DND-41 (cell line): ENCODE results near the gene GNG8.

Source experiments
- ATAC-seq: fragments of 200-7000 bp; cut with Tn5 transposase; 3 replicates; pipeline ENCODE4 v1.9.1; 2021; ENCODE audit warnings: low read depth; ENCODE audit not compliant: insufficient read depth
- DNase-seq: peaks from one replicate; pipeline ENCODE4 v3.0.0-alpha.2; 2020
- H2AFZ ChIP-seq: 2 replicates; pipeline ENCODE4 v1.6.0; 2012; ENCODE audit warnings: low read depth, low read length
- H3K27ac ChIP-seq: 2 replicates; pipeline ENCODE4 v1.5.1; 2012; ENCODE audit warnings: low read length, inconsistent platforms
- H3K27me3 ChIP-seq: fragments of 200-600 bp; sonication (generic); 2 replicates; pipeline ENCODE4 v1.6.0; 2012; ENCODE audit warnings: low read length, mild to moderate bottlenecking, inconsistent platforms; ENCODE audit not compliant: insufficient read depth, poor library complexity
- H3K36me3 ChIP-seq: 2 replicates; pipeline ENCODE4 v1.5.1; 2012; ENCODE audit warnings: low read length, inconsistent platforms; ENCODE audit not compliant: insufficient read depth
- H3K4me1 ChIP-seq: 2 replicates; pipeline ENCODE4 v1.5.1; 2012; ENCODE audit warnings: mild to moderate bottlenecking, low read length; ENCODE audit not compliant: insufficient read depth
- H3K4me2 ChIP-seq: 2 replicates; pipeline ENCODE4 v1.6.0; 2012; ENCODE audit warnings: mild to moderate bottlenecking, moderate library complexity, low read length, inconsistent platforms; ENCODE audit not compliant: insufficient read depth
- H3K4me3 ChIP-seq, 2 experiments: fragments of 200-600 bp in 1 of 2; shearing (Covaris generic) in 1 of 2; 2 replicates each; pipeline ENCODE4 v1.5.1; 2012 to 2016; ENCODE audit warnings: inconsistent platforms in 2 of 2, low read length in 2 of 2, mild to moderate bottlenecking in 2 of 2, low read depth in 1 of 2, moderate library complexity in 1 of 2
- H3K79me2 ChIP-seq: 2 replicates; pipeline ENCODE4 v1.6.0; 2012; ENCODE audit warnings: low read length, inconsistent platforms; ENCODE audit not compliant: insufficient read depth
- H3K9ac ChIP-seq: 2 replicates; pipeline ENCODE4 v1.6.0; 2012; ENCODE audit warnings: low read depth, mild to moderate bottlenecking, inconsistent platforms, low read length, moderate library complexity
- H3K9me3 ChIP-seq: 2 replicates; pipeline ENCODE4 v1.5.1; 2012; ENCODE audit warnings: low read length, moderate library complexity, mild to moderate bottlenecking, inconsistent platforms; ENCODE audit not compliant: insufficient read depth, severe bottlenecking
- H4K20me1 ChIP-seq: 2 replicates; pipeline ENCODE4 v1.6.0; 2012; ENCODE audit warnings: low read length; ENCODE audit not compliant: insufficient read depth
- CTCF ChIP-seq: IDR thresholded peaks from 2 replicates; pipeline ENCODE4 v1.5.1; 2012; ENCODE audit warnings: borderline replicate concordance, low read length, moderate library complexity, mild to moderate bottlenecking; ENCODE audit not compliant: poor library complexity, severe bottlenecking; ENCODE audit errors: extremely low read depth
- EZH2 ChIP-seq: IDR thresholded peaks from 3 replicates; pipeline ENCODE4 v1.6.1; 2012; ENCODE audit warnings: borderline replicate concordance, low read depth, mild to moderate bottlenecking, moderate library complexity, low read length, inconsistent platforms; ENCODE audit not compliant: severe bottlenecking

Gene GNG8

GRCh38 chr19:46640656-46641055, 4.7 kb upstream of the GNG8 start:
- H3K27ac ChIP-seq, result no peak overlapping the region
- no peak overlapping the region for H3K9ac ChIP-seq
- no peak for DNase-seq
- H3K36me3 ChIP-seq, result no peaks in the 10 kb centered on the region
- H2AFZ ChIP-seq, result no peak overlapping the region
- H3K27me3 ChIP-seq, result peaks cover 32% of the 10 kb centered on the region
- no peaks in the 10 kb centered on the region for H3K79me2 ChIP-seq
- peaks cover 13% of the 10 kb centered on the region for H4K20me1 ChIP-seq
- H3K4me3 ChIP-seq, result no peak overlapping the region
- no peak overlapping the region for H3K4me2 ChIP-seq
- ATAC-seq, result no peak
- H3K4me1 ChIP-seq, result peaks cover 23% of the 10 kb centered on the region
- TF ChIP-seq EZH2 (no peak), CTCF (no peak)
- H3K9me3 ChIP-seq, result no peaks in the 10 kb centered on the region

- Histone ChIP-seq H3K27ac (no peak overlapping the region), H2AFZ (peak overlapping the region; percentile 54)
- peak; percentile 25 for ATAC-seq
Measured at GRCh38 chr19:46639358-46640182, 3.6 kb upstream of the GNG8 start.

GRCh38 chr19:46637224-46637623, 1.2 kb upstream of the GNG8 start:
- H2AFZ ChIP-seq, result no peak overlapping the region
- H4K20me1 ChIP-seq, result peaks cover 19% of the 10 kb centered on the region
- H3K27me3 ChIP-seq, result peaks cover 34% of the 10 kb centered on the region
- no peak for ATAC-seq
- peaks cover 41% of the 10 kb centered on the region for H3K4me1 ChIP-seq
- H3K79me2 ChIP-seq, result no peaks in the 10 kb centered on the region
- no peak overlapping the region for H3K9ac ChIP-seq
- H3K4me3 ChIP-seq, result no peak overlapping the region
- H3K4me2 ChIP-seq, result no peak overlapping the region
- H3K36me3 ChIP-seq, result no peaks in the 10 kb centered on the region
- no peak overlapping the region for H3K27ac ChIP-seq
- no peak for DNase-seq
- H3K9me3 ChIP-seq, result no peaks in the 10 kb centered on the region
- TF ChIP-seq EZH2, result no peak
- TF ChIP-seq CTCF, result no peak

More at GRCh38 chr19:46639358-46640182, 3.6 kb upstream of the GNG8 start:
- peak; percentile 30 for DNase-seq
- peak overlapping the region; percentile 26; the same call in 1 of the 2 replicates for H3K9ac ChIP-seq
- H3K79me2 ChIP-seq, result no peaks in the 10 kb centered on the region
- peak overlapping the region in 1 of 2 experiments; percentile 50; a peak in 2 of 4 replicates for H3K4me3 ChIP-seq
- H3K9me3 ChIP-seq, result no peaks in the 10 kb centered on the region
- TF ChIP-seq CTCF (no peak), EZH2 (peak; percentile 45)
- peaks cover 13% of the 10 kb centered on the region for H4K20me1 ChIP-seq
- no peaks in the 10 kb centered on the region for H3K36me3 ChIP-seq
- H3K27me3 ChIP-seq, result peaks cover 29% of the 10 kb centered on the region
- H3K4me1 ChIP-seq, result peaks cover 25% of the 10 kb centered on the region
- H3K4me2 ChIP-seq, result peak overlapping the region; percentile 76
